Adrenal gland (tissue), 5 donors: Measurements from ENCODE around the gene KLF6.

Source experiments
- CTCF ChIP-seq, 6 experiments: fragments of 450-650 bp in 4 of 6; fragments of 200-600 bp in 2 of 6; sonication (generic) in 1 of 6; IDR thresholded peaks; 1 replicate in 5 of 6; 2 replicates in 1 of 6; pipeline versions ENCODE4 v1.5.1 to v1.8.0; 2016 to 2021; ENCODE audit warnings: antibody characterized with exemption in 6 of 6, mild to moderate bottlenecking in 2 of 6, moderate library complexity in 1 of 6
- POLR2A ChIP-seq, 2 donors: fragments of 450-650 bp; IDR thresholded peaks; one replicate each; pipeline ENCODE4 v1.6.1; 2017; ENCODE audit warnings: antibody characterized with exemption in 2 of 2, mild to moderate bottlenecking in 2 of 2, moderate library complexity in 1 of 2
- donor health status: DM: no; HTN: no; CAD: no.

GRCh38 chr10:3772361-3773171 is 12.4 kb downstream of the KLF6 start:
- TF ChIP-seq CTCF (IDR thresholded peaks at IDR 0.05) (no peak), POLR2A (IDR thresholded peaks at IDR 0.05) (no peak)
